ENCODE results near the gene SEC16A.

Gene SEC16A

DNA sequence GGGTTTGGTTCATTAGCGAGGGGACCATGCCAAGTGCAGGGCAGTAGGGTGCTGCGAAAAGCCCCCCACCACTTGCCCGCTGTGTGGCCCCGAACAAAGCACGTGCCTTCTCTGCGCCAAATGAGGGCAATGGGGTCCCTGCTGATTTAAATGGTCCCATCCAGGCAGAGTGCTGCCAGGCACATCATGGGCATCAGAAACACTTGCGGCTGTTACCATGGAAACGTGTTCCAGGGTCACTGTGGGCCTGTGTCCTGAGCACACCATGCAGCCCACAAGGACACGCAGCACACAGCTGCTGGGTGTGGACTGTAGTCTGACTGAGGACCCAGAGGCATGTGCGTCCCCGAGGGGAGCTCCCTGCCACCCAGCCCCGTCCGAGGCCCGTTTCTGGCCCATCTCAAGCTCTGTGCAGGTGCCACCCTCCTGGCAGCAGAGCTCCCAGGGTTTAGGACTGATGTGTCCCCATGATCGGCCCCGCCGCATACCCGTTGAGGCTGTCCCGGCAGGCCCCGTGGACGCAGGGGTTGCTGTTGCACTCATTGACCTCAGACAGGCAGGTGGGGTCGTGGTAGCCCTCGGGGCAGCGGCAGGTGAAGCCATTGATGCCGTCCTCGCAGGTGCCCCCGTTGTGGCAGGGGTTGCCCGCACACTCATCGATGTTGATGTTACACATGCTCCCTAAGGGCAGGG, 31.3 kb upstream of the SEC16A start:
- no peak for TF ChIP-seq JUND (IDR thresholded peaks at IDR 0.05; ENCODE audit: low read depth)
- DNase-seq (ENCODE audit: low read depth in 1 of 2, low spot score in 1 of 2): no peak
- in situ Hi-C loops (cut with HindIII; ENCODE audit: low pct_unique_long_range_greater_than_20kb, low sequenced_read_pairs): no loop called here

DNA sequence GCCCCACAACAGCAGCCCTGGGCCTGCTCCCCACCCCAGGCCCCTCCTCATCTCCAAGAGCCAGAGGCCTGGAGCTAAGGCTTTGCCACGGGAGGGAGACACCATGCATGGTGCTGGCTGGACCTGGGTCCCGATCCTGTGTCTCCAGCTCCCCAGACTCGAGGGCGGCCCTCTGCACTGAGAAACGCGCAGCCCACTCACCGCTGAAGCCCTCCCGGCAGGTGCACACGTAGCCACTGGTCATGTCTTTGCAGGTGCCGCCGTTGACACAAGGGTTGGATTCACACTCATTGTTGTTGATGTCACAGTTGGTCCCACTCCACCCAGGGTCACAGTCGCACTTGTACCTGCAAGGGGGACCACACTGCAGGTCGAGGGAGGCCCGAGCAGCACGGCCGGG, 30.4 kb upstream of the SEC16A start:
- in situ Hi-C loops (cut with HindIII; ENCODE audit: low pct_unique_long_range_greater_than_20kb, low sequenced_read_pairs): no loop called here
- TF ChIP-seq JUND (IDR thresholded peaks at IDR 0.05; ENCODE audit: low read depth): no peak
- no peak for DNase-seq (ENCODE audit: low read depth in 1 of 2, low spot score in 1 of 2)

DNA sequence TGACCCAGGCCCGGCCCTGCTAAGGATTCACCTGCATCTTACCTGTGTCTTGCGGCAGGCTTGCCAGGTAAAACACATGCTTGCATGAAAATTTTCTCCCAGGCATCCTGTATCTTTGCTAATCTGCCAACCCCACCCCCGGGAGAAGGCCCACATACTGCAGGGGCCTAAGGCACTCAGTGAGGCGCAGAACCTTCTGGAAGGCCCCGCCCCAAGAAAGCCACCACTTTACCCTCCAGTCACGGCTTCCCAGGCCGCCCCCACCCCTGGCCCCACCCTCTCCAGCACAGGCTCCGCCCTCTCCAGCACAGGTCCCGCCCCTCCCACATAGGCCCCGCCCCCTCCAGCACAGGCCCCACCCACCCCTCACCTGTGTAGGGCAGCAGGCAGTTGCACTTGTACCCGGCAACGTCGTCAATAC, 29.8 kb upstream of the SEC16A start:
- no peak for TF ChIP-seq JUND (IDR thresholded peaks at IDR 0.05; ENCODE audit: low read depth)
- in situ Hi-C loops (cut with HindIII; ENCODE audit: low pct_unique_long_range_greater_than_20kb, low sequenced_read_pairs): no loop called here
- DNase-seq (ENCODE audit: low read depth in 1 of 2, low spot score in 1 of 2): peak; percentile 67 to 87

DNA sequence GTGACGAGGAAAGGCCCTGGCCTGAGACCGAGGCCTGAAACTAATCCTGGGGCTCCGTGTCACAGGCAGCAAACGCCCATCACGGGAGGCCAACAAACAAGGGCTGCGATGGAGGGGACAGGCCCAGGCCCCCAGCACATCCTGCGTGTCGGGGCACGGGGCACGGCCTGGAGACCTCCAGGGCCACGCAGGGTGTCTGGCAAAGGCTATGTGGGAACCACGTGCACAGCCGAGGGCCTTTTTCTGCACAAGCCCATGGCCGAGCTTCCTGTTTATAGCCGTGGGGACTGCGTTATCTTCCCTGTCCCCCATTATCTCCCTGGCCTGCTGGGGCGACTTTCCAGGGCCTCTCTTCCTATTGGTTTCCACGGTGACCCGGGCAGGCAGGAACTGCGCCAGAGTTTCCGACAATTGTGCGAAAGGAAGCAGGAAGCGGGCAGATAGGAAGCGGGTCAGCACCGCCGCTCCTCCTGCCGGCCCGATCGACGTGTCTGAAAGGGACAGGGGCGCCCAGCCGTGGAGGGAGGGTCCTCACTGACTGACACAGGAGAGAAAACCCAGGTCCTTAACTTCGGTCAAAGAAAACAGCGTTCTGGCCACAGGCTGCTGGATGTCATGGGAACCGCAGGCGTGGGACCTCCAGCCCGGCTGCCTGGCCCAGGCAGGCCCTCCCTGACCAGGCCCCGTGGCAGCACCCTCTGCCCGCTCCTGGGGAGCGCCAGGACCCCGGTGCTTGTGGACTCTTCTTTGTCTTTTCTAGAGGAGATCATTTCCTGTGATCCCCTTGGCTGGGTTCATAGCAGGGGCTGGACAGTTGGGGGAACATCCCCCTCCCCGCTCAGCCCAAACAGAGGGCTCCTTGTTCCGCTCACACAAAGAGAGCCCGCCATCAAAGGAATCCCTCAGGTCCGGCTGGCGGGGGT, 29.1 kb upstream of the SEC16A start:
- no peak for DNase-seq (ENCODE audit: low read depth in 1 of 2, low spot score in 1 of 2)
- in situ Hi-C loops (cut with HindIII; ENCODE audit: low pct_unique_long_range_greater_than_20kb, low sequenced_read_pairs): no loop called here
- TF ChIP-seq JUND (IDR thresholded peaks at IDR 0.05; ENCODE audit: low read depth): no peak

DNA sequence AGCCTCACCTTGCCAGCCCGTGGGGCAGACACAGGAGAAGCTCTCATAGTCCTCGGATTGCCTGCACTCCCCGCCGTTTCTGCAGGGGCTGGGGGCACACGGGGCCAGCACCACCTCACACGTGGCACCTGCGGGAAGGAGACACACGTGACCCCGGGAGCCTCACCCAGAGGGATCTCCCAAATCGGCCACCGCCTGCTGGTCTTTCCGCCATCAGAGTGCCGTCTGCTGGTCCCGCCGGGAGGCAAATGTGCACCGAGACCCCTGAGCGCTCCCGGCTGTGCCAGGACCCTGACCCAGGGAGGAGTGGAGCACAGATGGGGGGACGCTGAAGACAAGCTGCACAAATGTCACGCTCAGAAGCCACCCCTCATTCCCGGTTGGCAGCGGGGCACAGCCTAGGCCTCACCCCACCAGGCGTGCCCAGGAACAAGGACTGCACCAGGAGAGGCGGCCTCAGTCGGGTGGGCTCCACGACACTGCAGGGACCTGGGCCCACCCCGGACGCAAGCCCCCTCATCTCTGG, 28.4 kb upstream of the SEC16A start:
- no peak for DNase-seq (ENCODE audit: low read depth in 1 of 2, low spot score in 1 of 2)
- TF ChIP-seq JUND (IDR thresholded peaks at IDR 0.05; ENCODE audit: low read depth): no peak
- in situ Hi-C loops (cut with HindIII; ENCODE audit: low pct_unique_long_range_greater_than_20kb, low sequenced_read_pairs): no loop called here

DNA sequence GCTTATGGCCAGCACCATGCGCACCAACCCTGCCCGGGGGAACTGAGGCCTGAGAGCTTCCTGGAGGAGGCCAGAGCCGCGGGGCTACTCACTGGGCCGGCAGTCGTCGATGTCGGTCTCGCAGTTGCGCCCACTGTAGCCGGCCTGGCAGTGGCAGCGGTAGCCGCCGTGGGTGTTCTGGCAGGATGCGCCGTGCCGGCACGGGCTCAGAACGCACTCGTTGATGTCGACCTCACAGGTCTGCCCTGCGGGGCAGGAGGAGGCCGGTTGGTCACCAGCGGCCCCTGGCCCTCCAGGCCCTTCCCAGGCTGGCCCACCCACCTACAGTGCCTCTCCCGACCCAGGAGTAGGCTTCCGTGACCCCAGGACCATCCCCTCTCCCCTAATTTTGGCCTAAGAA, 27.7 kb upstream of the SEC16A start:
- in situ Hi-C loops (cut with HindIII; ENCODE audit: low pct_unique_long_range_greater_than_20kb, low sequenced_read_pairs): no loop called here
- no peak for DNase-seq (ENCODE audit: low read depth in 1 of 2, low spot score in 1 of 2)
- TF ChIP-seq JUND (IDR thresholded peaks at IDR 0.05; ENCODE audit: low read depth): no peak

DNA sequence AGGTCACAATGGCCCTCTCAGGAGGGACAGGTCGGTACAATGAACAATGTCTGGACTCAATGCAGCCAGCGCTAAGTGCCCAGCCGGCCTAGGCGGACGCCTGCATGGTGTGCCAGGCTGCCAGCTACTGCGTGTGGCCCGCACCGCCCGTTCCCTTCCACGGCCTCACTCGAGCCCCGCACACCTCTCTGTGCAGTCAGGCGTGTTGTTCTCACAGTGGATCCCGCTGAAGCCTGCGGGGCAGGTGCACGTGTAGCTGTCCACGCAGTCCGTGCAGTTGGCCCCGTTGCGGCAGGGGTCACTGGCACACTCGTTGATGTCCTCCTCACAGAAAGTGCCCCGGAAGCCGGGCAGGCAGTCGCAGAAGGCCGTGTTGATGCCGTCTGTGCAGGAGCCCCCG, 26.7 kb upstream of the SEC16A start:
- no peak for TF ChIP-seq JUND (IDR thresholded peaks at IDR 0.05; ENCODE audit: low read depth)
- no peak for DNase-seq (ENCODE audit: low read depth in 1 of 2, low spot score in 1 of 2)
- in situ Hi-C loops (cut with HindIII; ENCODE audit: low pct_unique_long_range_greater_than_20kb, low sequenced_read_pairs): no loop called here

DNA sequence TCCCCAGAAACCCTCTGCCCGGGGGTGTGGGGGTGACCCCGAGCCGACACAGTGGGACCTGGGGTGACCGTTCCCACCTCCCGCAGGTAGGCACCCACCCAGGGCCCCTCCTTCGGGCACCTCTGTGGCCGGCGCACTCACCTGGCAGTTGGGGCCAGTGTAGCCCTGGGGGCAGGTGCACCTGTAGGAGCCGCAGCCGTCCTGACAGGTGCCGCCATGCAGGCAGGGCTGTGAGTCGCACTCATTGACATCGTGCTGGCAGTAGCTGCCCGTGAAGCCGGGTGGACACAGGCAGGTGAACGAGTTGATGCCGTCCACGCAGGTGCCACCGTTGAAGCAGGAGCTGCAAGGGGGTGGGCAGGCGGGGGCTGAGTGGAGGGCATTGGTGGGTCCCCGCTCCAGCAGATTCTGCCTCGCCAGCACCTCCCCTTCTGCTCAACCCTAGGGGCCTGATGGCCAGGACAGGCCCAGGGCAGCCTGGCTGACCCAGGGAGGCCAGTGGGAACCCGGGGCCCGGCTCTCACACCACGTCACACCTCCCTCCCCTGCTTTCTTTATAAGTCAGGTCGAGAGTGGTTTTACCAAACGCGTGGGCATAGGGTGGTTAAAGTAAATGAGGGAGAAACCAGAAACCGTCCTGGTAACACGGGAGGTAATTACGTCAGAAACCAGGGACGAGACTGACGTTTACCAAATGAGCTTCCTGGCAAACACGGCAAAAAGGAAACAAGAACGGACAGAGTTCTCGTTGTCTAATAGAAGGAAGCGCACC, 26.1 kb upstream of the SEC16A start:
- TF ChIP-seq JUND (IDR thresholded peaks at IDR 0.05; ENCODE audit: low read depth): no peak
- in situ Hi-C loops (cut with HindIII; ENCODE audit: low pct_unique_long_range_greater_than_20kb, low sequenced_read_pairs): no loop called here
- no peak for DNase-seq (ENCODE audit: low read depth in 1 of 2, low spot score in 1 of 2)

DNA sequence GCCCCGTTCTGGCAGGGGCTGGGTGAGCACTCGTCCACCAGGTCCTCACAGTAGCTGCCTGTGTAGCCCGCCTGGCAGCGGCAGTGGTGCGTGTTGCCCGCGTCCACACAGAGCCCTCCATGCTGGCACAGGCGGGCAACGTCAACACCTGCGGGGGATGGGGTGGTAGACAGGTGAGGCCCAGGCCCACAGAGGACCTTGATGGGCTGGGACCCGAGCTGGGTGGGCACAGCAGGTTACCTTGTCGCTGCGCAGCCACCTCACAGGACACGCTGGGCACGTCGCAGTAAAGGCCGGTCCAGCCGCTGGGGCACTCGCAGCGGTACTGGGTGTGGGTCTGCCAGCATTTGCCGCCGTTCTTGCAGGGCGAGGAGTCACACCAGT, 25.1 kb upstream of the SEC16A start:
- in situ Hi-C loops (cut with HindIII; ENCODE audit: low pct_unique_long_range_greater_than_20kb, low sequenced_read_pairs): no loop called here
- no peak for DNase-seq (ENCODE audit: low read depth in 1 of 2, low spot score in 1 of 2)
- TF ChIP-seq JUND (IDR thresholded peaks at IDR 0.05; ENCODE audit: low read depth): no peak

DNA sequence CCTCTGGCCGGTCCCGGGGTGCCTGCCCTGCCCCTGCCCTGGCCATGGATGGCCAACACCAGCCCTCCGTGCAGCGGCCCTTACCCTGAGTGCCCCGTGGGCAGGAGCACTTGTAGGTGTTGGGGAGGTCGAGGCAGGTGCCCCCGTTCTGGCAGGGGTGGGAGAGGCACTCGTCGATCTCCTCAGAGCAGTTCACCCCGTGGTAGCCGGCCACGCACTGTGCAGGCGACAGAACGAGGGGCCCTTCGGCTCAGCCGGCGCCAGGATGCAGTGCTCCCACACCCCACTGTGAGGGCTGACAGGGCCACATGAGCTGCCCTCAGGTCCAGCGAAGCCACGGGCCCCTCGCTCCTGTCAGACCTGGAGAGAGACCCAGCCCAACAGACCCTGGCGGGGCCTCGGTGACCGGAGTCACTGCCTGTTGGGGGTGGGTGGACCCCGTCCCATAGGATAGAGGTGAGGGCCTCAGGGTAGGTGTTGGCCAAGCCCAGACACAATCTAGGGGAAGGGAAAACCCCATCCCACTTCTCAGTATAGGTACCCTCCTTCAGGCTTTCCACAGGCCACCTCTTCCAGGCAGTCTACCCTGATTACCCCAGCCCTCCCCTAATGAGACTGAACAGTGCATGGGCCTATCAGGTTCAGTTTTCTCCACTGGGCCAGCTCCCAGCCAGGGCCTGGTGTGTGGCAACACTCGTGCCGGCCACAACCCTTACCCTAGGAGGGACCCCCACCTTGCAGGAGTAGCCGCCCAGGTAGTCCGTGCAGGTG, 24.6 kb upstream of the SEC16A start:
- no peak for DNase-seq (ENCODE audit: low read depth in 1 of 2, low spot score in 1 of 2)
- in situ Hi-C loops (cut with HindIII; ENCODE audit: low pct_unique_long_range_greater_than_20kb, low sequenced_read_pairs): no loop called here
- TF ChIP-seq JUND (IDR thresholded peaks at IDR 0.05; ENCODE audit: low read depth): no peak

DNA sequence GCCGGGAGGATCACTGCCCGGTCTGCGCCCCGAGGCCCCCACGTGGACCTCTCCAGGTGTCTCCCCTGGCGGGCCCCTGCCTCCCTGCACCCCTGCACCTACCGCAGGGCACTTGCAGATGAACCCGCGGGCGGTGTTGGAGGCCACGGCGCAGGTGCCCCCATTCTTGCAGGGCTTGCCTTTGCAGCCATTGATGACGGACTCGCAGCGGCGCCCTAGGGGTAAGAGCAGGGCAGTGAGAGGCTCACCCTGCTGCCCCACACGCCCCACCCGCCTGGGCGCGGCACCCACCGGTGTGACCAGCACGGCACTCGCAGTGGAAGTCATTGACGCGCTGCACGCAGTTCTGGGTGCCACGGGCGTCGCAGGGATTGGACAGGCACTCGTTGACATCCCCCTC, 23.6 kb upstream of the SEC16A start:
- in situ Hi-C loops (cut with HindIII; ENCODE audit: low pct_unique_long_range_greater_than_20kb, low sequenced_read_pairs): no loop called here
- no peak for TF ChIP-seq JUND (IDR thresholded peaks at IDR 0.05; ENCODE audit: low read depth)
- no peak for DNase-seq (ENCODE audit: low read depth in 1 of 2, low spot score in 1 of 2)
